Activated CD8-positive, alpha-beta memory T cell treated with anti-CD3 and anti-CD28 coated beads for 48 hours (primary cell): ENCODE data around the gene AIRE.
"Not testable (repeated sequence)": the region's sequence is repeated elsewhere in the genome, so short reads cannot be mapped to it uniquely, and the experiment has no call there.

Experiments used
- DNase-seq, 3 experiments: peaks; one replicate each; pipeline ENCODE4 v3.0.0-alpha.2; 2020; ENCODE audit warnings: low read depth in 2 of 3, low spot score in 2 of 3

AIRE gene

DNA sequence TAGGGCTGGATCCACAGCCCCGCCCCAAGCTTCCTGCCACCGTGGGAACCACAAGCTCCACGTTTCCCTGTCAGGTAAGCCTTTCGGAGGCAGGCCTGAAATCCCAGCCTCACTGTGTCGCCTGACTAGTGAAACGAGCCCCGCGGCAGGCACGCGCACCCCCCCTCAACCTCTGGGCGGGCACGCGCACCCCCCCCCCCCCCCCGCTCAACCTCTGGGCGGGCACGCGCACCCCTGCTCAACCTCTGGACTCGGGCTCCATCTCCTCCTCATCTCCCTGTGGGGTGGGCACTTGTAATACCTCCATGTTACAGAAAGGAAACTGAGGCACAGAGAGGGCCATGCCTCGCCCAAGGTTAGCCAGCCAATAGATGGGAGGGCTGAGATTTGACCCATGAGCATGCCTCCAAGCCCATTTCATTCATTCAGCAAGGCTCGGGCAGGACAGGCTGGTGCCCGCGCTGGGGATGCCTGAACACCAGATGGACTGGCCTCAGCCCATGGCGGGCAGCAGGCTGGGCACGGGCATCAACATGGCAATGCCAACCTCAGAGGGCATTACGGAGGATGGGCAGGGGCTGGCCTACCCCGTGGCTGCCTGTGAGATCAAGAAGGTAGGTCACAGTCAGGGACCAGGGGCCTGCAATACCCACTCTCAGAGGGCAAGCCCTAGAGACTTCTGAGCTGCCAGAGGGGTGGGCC is 48.8 kb downstream of the AIRE start:
- DNase-seq = no peak

- DNase-seq = no peak
These were observed 49.8 kb downstream of the AIRE start for GRCh38 chr21:44335266-44336059.

GRCh38 chr21:44337449-44337848 is 51.8 kb downstream of the AIRE start:
- no peak for DNase-seq

DNA sequence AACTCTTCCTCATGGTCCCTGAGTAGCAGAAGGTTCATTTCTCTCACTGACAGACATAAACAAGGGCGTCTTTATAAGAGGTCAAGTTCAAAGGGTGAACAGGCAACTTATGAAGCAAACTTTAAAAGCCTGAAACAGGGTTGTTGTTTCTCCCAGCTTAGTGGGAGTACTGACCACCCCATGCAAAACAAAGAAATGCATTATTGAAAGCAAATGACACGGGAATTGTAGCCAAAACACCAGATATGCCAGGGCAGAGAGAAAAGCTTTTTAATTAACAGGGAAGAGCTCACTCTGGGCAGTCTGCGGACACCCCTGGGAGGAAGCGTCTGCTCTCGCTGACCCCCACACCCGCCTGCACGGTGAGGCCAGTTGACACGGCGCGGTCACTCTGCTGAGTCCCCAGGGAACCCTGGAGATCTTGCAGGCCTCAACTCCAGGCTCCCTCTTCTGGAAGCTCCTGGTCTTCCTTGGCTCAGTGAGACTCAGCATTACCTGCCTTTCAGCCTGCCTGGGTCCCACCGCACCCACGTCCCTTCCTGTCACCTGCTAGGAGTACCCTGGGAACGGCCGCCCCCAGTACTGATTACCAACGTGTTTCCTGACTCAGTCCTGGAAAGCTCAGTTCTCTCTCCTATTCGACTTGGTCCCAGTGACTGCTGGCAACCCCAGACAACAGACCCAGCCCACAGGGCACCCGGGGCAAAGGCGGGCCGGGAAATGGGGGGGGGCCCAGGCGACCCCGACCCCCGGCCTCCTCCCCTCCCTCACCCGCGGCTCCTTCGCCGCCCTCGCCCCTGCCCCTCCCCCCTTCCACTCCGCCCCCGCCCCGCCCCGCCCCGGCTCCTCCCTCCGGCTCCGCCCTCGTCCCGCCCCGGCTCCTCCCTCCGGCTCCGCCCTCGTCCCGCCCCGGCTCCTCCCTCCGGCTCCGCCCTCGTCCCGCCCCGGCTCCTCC is 52.5 kb downstream of the AIRE start:
- no peak for DNase-seq

- DNase-seq = peak; percentile 85 to 92 (median 89)
These were observed 53.6 kb downstream of the AIRE start, which contains the start of gene CFAP410 for GRCh38 chr21:44338971-44339910. CFAP410 (minus strand) TSS chr21:44339390; CDS start chr21:44339194, 196 bp downstream.

DNA sequence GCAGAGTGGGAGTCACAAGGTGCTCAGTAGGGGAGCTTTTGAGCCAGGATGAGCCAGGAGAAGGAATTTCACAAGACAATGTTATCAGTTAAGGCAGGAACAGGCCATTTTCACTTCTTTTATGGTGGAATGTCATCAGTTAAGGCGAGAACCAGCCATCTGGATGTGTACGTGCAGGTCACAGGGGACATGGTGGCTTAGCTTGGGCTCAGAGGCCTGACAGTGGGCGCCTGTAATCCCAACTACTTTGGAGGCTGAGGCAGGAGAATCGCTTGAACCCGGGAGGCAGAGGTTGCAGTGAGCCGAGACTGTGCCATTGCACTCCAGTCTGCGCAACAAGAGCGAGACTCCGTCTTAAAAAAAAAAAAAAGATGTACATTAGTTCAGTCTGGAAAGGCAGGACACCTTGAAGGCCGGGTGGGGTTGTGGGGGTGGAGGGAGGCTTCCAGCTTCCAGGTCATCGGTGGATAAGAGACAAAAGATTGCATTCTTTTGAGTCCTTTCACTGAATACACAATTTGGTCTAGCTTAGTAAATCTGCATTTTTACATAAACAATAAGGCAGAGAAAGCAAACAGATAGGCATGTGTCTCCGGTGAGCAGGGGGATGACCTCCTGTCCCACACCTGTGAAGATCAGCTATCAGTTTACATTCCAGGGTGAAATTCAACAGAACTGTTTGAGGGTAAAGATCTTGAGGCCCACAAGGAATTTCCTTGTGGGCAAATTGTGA is 56.2 kb downstream of the AIRE start:
- DNase-seq = not testable (repeated sequence)

DNA sequence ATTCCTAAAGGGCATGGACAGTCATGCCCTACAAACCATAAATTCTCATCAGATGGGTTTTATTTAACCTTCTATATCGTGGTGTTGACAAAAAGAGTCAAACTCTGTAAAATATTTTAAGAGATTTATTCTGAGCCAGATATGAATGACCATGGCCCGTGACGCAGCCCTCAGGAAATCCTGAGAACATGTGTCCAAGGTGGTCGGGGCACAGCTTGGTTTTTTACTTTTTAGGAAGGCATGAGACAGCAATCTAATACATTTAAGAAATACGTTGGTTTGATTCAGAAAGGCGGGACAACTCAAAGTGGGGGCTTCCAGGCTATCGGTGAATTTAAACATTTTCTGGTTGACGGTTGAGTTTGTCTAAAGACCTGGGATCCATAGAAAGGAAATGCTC is 57.3 kb downstream of the AIRE start:
- not testable (repeated sequence) for DNase-seq

GRCh38 chr21:44344541-44345183 is 59.0 kb downstream of the AIRE start:
- DNase-seq = no peak

- DNase-seq = no peak
These were observed 59.8 kb downstream of the AIRE start for GRCh38 chr21:44345495-44345894.

- DNase-seq = no peak
These were observed 62.3 kb downstream of the AIRE start for GRCh38 chr21:44347911-44348451.
